ENCODE data around the gene FCHSD1.

GRCh38 chr5:141647851-141648250 is 3.4 kb downstream of the FCHSD1 start:
- no peak for TF ChIP-seq CTCF (IDR thresholded peaks at IDR 0.05)
- TF ChIP-seq POLR2AphosphoS5 (IDR thresholded peaks at IDR 0.05; ENCODE audit: insufficient read depth in 1 of 2, low read depth in 1 of 2), result no peak
